ENCODE results near the gene SPRYD7.

The SPRYD7 gene

GRCh38 chr13:49877629-49878218, 58.4 kb downstream of the SPRYD7 start:
- no peak overlapping the region for H3K14ac ChIP-seq (ENCODE audit: low read length)
- peaks cover 13 to 21% of the 10 kb centered on the region in 2 donors for H3K9me3 ChIP-seq (replicated peaks in 1 of 2; ENCODE audit: control insufficient read depth in 2 of 2, insufficient read depth in 1 of 2, low read depth in 1 of 2, low read length in 2 of 2)
- H4K8ac ChIP-seq (ENCODE audit: low read depth, low read length), result no peak overlapping the region
- no peaks in the 10 kb centered on the region for H3K79me1 ChIP-seq (ENCODE audit: low read depth, low read length)
- H3K27me3 ChIP-seq (ENCODE audit: control insufficient read depth in 3 of 3, insufficient read depth in 3 of 3, low read depth in 1 of 3, low read length in 3 of 3), result peaks cover 0 to 2% (median 0%) of the 10 kb centered on the region in 3 experiments
- no peak overlapping the region for H3K4me3 ChIP-seq (ENCODE audit: low read length in 2 of 2)
- no peak overlapping the region for H2AK5ac ChIP-seq (ENCODE audit: low read depth, low read length)
- no peak overlapping the region for H3K23ac ChIP-seq (ENCODE audit: low read depth, low read length, poor library complexity)
- H3K9ac ChIP-seq (ENCODE audit: low read depth, low read length, poor library complexity), result no peak overlapping the region
- H3K4ac ChIP-seq (ENCODE audit: low read length), result no peak overlapping the region
- H3K4me1 ChIP-seq (ENCODE audit: control insufficient read depth in 2 of 2, insufficient read depth in 1 of 2, low read depth in 1 of 2, low read length in 2 of 2), result no peaks in the 10 kb centered on the region
- H3K4me2 ChIP-seq (ENCODE audit: insufficient read depth, low read length, poor library complexity, severe bottlenecking), result no peak overlapping the region
- H2BK15ac ChIP-seq (ENCODE audit: low read length), result no peak overlapping the region
- no peak overlapping the region for H3K18ac ChIP-seq (ENCODE audit: low read length)
- H4K91ac ChIP-seq (ENCODE audit: low read depth, low read length, poor library complexity), result no peak overlapping the region
- H2BK5ac ChIP-seq (ENCODE audit: low read length), result no peak overlapping the region
- H2BK12ac ChIP-seq (ENCODE audit: low read length), result no peak overlapping the region
- WGBS, 2 donors (ENCODE audit: extremely low coverage in 2 of 2, insufficient read length in 2 of 2, insufficient replicate concordance in 1 of 2), result no CpG with 5 or more reads among the region's 3 CpGs
- no peak overlapping the region for H3K27ac ChIP-seq (replicated peaks; ENCODE audit: low read length)
- DNase-seq (ENCODE audit: low spot score), result peak; percentile 36
- no peaks in the 10 kb centered on the region for H3K36me3 ChIP-seq (replicated peaks in 1 of 2; ENCODE audit: control insufficient read depth in 2 of 2, insufficient read depth in 2 of 2, low read length in 2 of 2)
- no peak overlapping the region for H2AFZ ChIP-seq (ENCODE audit: low read length)
- no peak overlapping the region for H2BK120ac ChIP-seq (ENCODE audit: low read depth, low read length)

- no peak overlapping the region for H3K4me2 ChIP-seq (ENCODE audit: insufficient read depth, low read length, poor library complexity, severe bottlenecking)
- H3K18ac ChIP-seq (ENCODE audit: low read length), result no peak overlapping the region
- H2BK12ac ChIP-seq (ENCODE audit: low read length), result no peak overlapping the region
- no peak overlapping the region for H3K4ac ChIP-seq (ENCODE audit: low read length)
- no peak for DNase-seq (ENCODE audit: low spot score)
- peaks cover 12 to 20% of the 10 kb centered on the region in 2 donors for H3K9me3 ChIP-seq (replicated peaks in 1 of 2; ENCODE audit: control insufficient read depth in 2 of 2, insufficient read depth in 1 of 2, low read depth in 1 of 2, low read length in 2 of 2)
- no peak overlapping the region for H4K8ac ChIP-seq (ENCODE audit: low read depth, low read length)
- H3K23ac ChIP-seq (ENCODE audit: low read depth, low read length, poor library complexity), result no peak overlapping the region
- no peak overlapping the region for H4K91ac ChIP-seq (ENCODE audit: low read depth, low read length, poor library complexity)
- H2BK5ac ChIP-seq (ENCODE audit: low read length), result no peak overlapping the region
- no peak overlapping the region for H2BK120ac ChIP-seq (ENCODE audit: low read depth, low read length)
- no peak overlapping the region for H2AK5ac ChIP-seq (ENCODE audit: low read depth, low read length)
- H3K14ac ChIP-seq (ENCODE audit: low read length), result no peak overlapping the region
- H2AFZ ChIP-seq (ENCODE audit: low read length), result no peak overlapping the region
- H2BK15ac ChIP-seq (ENCODE audit: low read length), result no peak overlapping the region
- no peak overlapping the region for H3K4me3 ChIP-seq (ENCODE audit: low read length in 2 of 2)
- H3K36me3 ChIP-seq (replicated peaks in 1 of 2; ENCODE audit: control insufficient read depth in 2 of 2, insufficient read depth in 2 of 2, low read length in 2 of 2), result no peaks in the 10 kb centered on the region
- H3K4me1 ChIP-seq (ENCODE audit: control insufficient read depth in 2 of 2, insufficient read depth in 1 of 2, low read depth in 1 of 2, low read length in 2 of 2), result no peaks in the 10 kb centered on the region
- peaks cover 0 to 2% (median 0%) of the 10 kb centered on the region in 3 experiments for H3K27me3 ChIP-seq (ENCODE audit: control insufficient read depth in 3 of 3, insufficient read depth in 3 of 3, low read depth in 1 of 3, low read length in 3 of 3)
- H3K9ac ChIP-seq (ENCODE audit: low read depth, low read length, poor library complexity), result no peak overlapping the region
- H3K79me1 ChIP-seq (ENCODE audit: low read depth, low read length), result no peaks in the 10 kb centered on the region
- WGBS, 2 donors (ENCODE audit: extremely low coverage in 2 of 2, insufficient read length in 2 of 2, insufficient replicate concordance in 1 of 2), result no CpG with 5 or more reads among the region's 3 CpGs
- no peak overlapping the region for H3K27ac ChIP-seq (replicated peaks; ENCODE audit: low read length)
Measured at GRCh38 chr13:49874430-49874829, 61.7 kb downstream of the SPRYD7 start.

- no peak overlapping the region for H3K27ac ChIP-seq (replicated peaks; ENCODE audit: low read length)
- H3K14ac ChIP-seq (ENCODE audit: low read length), result no peak overlapping the region
- H2BK12ac ChIP-seq (ENCODE audit: low read length), result no peak overlapping the region
- no peak overlapping the region for H3K4ac ChIP-seq (ENCODE audit: low read length)
- H2BK15ac ChIP-seq (ENCODE audit: low read length), result no peak overlapping the region
- WGBS, 2 donors (ENCODE audit: extremely low coverage in 2 of 2, insufficient read length in 2 of 2, insufficient replicate concordance in 1 of 2), result no CpG with 5 or more reads among the region's 3 CpGs
- peaks cover 0 to 2% of the 10 kb centered on the region in 2 donors for H3K9me3 ChIP-seq (replicated peaks in 1 of 2; ENCODE audit: control insufficient read depth in 2 of 2, insufficient read depth in 1 of 2, low read depth in 1 of 2, low read length in 2 of 2)
- H3K23ac ChIP-seq (ENCODE audit: low read depth, low read length, poor library complexity), result no peak overlapping the region
- H3K79me1 ChIP-seq (ENCODE audit: low read depth, low read length), result no peaks in the 10 kb centered on the region
- H2AK5ac ChIP-seq (ENCODE audit: low read depth, low read length), result no peak overlapping the region
- H3K36me3 ChIP-seq (replicated peaks in 1 of 2; ENCODE audit: control insufficient read depth in 2 of 2, insufficient read depth in 2 of 2, low read length in 2 of 2), result no peaks in the 10 kb centered on the region
- H4K91ac ChIP-seq (ENCODE audit: low read depth, low read length, poor library complexity), result no peak overlapping the region
- no peak for DNase-seq (ENCODE audit: low spot score)
- H2AFZ ChIP-seq (ENCODE audit: low read length), result peak overlapping the region; percentile 68
- no peak overlapping the region for H4K8ac ChIP-seq (ENCODE audit: low read depth, low read length)
- no peak overlapping the region for H3K4me3 ChIP-seq (ENCODE audit: low read length in 2 of 2)
- H3K27me3 ChIP-seq (ENCODE audit: control insufficient read depth in 3 of 3, insufficient read depth in 3 of 3, low read depth in 1 of 3, low read length in 3 of 3), result no peaks in the 10 kb centered on the region
- no peak overlapping the region for H3K18ac ChIP-seq (ENCODE audit: low read length)
- no peaks in the 10 kb centered on the region for H3K4me1 ChIP-seq (ENCODE audit: control insufficient read depth in 2 of 2, insufficient read depth in 1 of 2, low read depth in 1 of 2, low read length in 2 of 2)
- no peak overlapping the region for H2BK5ac ChIP-seq (ENCODE audit: low read length)
- H3K4me2 ChIP-seq (ENCODE audit: insufficient read depth, low read length, poor library complexity, severe bottlenecking), result no peak overlapping the region
- H3K9ac ChIP-seq (ENCODE audit: low read depth, low read length, poor library complexity), result no peak overlapping the region
- H2BK120ac ChIP-seq (ENCODE audit: low read depth, low read length), result no peak overlapping the region
Measured at GRCh38 chr13:49869519-49869918, 66.6 kb downstream of the SPRYD7 start.

- Histone ChIP-seq H3K4me3 (ENCODE audit: low read length in 2 of 2) (no peak overlapping the region), H3K4me1 (ENCODE audit: control insufficient read depth in 2 of 2, insufficient read depth in 1 of 2, low read depth in 1 of 2, low read length in 2 of 2) (no peaks in the 10 kb centered on the region), H4K91ac (ENCODE audit: low read depth, low read length, poor library complexity) (no peak overlapping the region), H3K4ac (ENCODE audit: low read length) (no peak overlapping the region), H2BK15ac (ENCODE audit: low read length) (no peak overlapping the region), H3K9ac (ENCODE audit: low read depth, low read length, poor library complexity) (no peak overlapping the region), H3K14ac (ENCODE audit: low read length) (no peak overlapping the region), H2BK120ac (ENCODE audit: low read depth, low read length) (no peak overlapping the region), H3K9me3 (replicated peaks in 1 of 2; ENCODE audit: control insufficient read depth in 2 of 2, insufficient read depth in 1 of 2, low read depth in 1 of 2, low read length in 2 of 2) (peaks cover 0 to 4% of the 10 kb centered on the region in 2 donors), H3K27ac (replicated peaks; ENCODE audit: low read length) (no peak overlapping the region), H3K36me3 (replicated peaks in 1 of 2; ENCODE audit: control insufficient read depth in 2 of 2, insufficient read depth in 2 of 2, low read length in 2 of 2) (no peaks in the 10 kb centered on the region), H2BK12ac (ENCODE audit: low read length) (no peak overlapping the region), H3K79me1 (ENCODE audit: low read depth, low read length) (no peaks in the 10 kb centered on the region), H3K23ac (ENCODE audit: low read depth, low read length, poor library complexity) (no peak overlapping the region), H2AFZ (ENCODE audit: low read length) (no peak overlapping the region), H4K8ac (ENCODE audit: low read depth, low read length) (no peak overlapping the region), H2AK5ac (ENCODE audit: low read depth, low read length) (no peak overlapping the region), H2BK5ac (ENCODE audit: low read length) (no peak overlapping the region), H3K4me2 (ENCODE audit: insufficient read depth, low read length, poor library complexity, severe bottlenecking) (no peak overlapping the region), H3K18ac (ENCODE audit: low read length) (peak overlapping the region; percentile 7), H3K27me3 (ENCODE audit: control insufficient read depth in 3 of 3, insufficient read depth in 3 of 3, low read depth in 1 of 3, low read length in 3 of 3) (no peaks in the 10 kb centered on the region)
- whole genome bisulfite sequencing, 2 donors (ENCODE audit: extremely low coverage in 2 of 2, insufficient read length in 2 of 2, insufficient replicate concordance in 1 of 2), result no CpG with 5 or more reads among the region's 8 CpGs
- DNase-seq (ENCODE audit: low spot score), result no peak
Measured at GRCh38 chr13:49867834-49868233, 68.3 kb downstream of the SPRYD7 start.

Measured in neuronal stem cell (in vitro differentiated cells).